Loucy (cell line): ENCODE results near the gene ZMYND8.
A peak's percentile ranks its signal among the peaks of the same experiment; 100 is the strongest.

Source experiments
- H2AFZ ChIP-seq: fragments of 200-600 bp; sonication (generic); 2 replicates; pipeline ENCODE4 v1.6.0; 2016; ENCODE audit warnings: antibody characterized with exemption, mild to moderate bottlenecking, low read length, moderate library complexity
- H3F3A ChIP-seq: fragments of 200-600 bp; 2 replicates; pipeline ENCODE4 v1.6.0; 2016; ENCODE audit warnings: antibody characterized with exemption, low read depth, mild to moderate bottlenecking
- H3K27me3 ChIP-seq: fragments of 200-600 bp; sonication (generic); 2 replicates; pipeline ENCODE4 v1.6.1; 2014; ENCODE audit warnings: low read length, mild to moderate bottlenecking; ENCODE audit not compliant: insufficient read depth, poor library complexity, severe bottlenecking
- H3K36me3 ChIP-seq: fragments of 200-600 bp; sonication (generic); 2 replicates; pipeline ENCODE4 v1.6.1; 2016; ENCODE audit warnings: low read length; ENCODE audit not compliant: insufficient read depth
- H3K4me1 ChIP-seq: fragments of 200-600 bp; sonication (generic); 2 replicates; pipeline ENCODE4 v1.5.1; 2014; ENCODE audit warnings: low read length, mild to moderate bottlenecking; ENCODE audit not compliant: insufficient read depth, poor library complexity, severe bottlenecking
- H3K4me2 ChIP-seq: fragments of 200-600 bp; sonication (generic); 2 replicates; pipeline ENCODE4 v1.6.0; 2014; ENCODE audit warnings: antibody characterized with exemption, low read length, low read depth, mild to moderate bottlenecking; ENCODE audit not compliant: poor library complexity, severe bottlenecking
- H3K4me3 ChIP-seq: fragments of 200-600 bp; sonication (generic); 2 replicates; pipeline ENCODE4 v1.5.1; 2014; ENCODE audit warnings: low read length, mild to moderate bottlenecking, mixed read lengths; ENCODE audit not compliant: poor library complexity, severe bottlenecking
- H3K79me2 ChIP-seq: fragments of 200-600 bp; sonication (generic); 2 replicates; pipeline ENCODE4 v1.6.1; 2014; ENCODE audit warnings: low read length; ENCODE audit not compliant: insufficient read depth
- H3K9ac ChIP-seq: fragments of 200-600 bp; sonication (generic); 2 replicates; pipeline ENCODE4 v1.6.0; 2014; ENCODE audit warnings: mild to moderate bottlenecking, low read depth, low read length, moderate library complexity; ENCODE audit not compliant: poor library complexity, severe bottlenecking
- H3K9me2 ChIP-seq: fragments of 200-600 bp; sonication (generic); replicated peaks from 2 replicates; pipeline ENCODE4 v1.6.1; 2016; ENCODE audit warnings: low read depth, low read length, mixed read lengths
- H3K9me3 ChIP-seq: fragments of 200-600 bp; sonication (generic); 2 replicates; pipeline ENCODE4 v1.6.1; 2014; ENCODE audit warnings: mild to moderate bottlenecking, antibody characterized with exemption, low read length, low read depth; ENCODE audit not compliant: insufficient read depth
- H4K20me1 ChIP-seq: fragments of 200-600 bp; sonication (generic); 2 replicates; pipeline ENCODE4 v1.6.0; 2014; ENCODE audit warnings: antibody characterized with exemption, low read length, mild to moderate bottlenecking; ENCODE audit not compliant: insufficient read depth, poor library complexity, severe bottlenecking
- CTCF ChIP-seq: fragments of 200-600 bp; sonication (generic); conservative IDR thresholded peaks from 2 replicates; pipeline ENCODE4 v1.5.1; 2014; ENCODE audit warnings: mild to moderate bottlenecking, antibody characterized with exemption, low read length
- EZH2phosphoT487 ChIP-seq: fragments of 200-600 bp; IDR thresholded peaks from 2 replicates; pipeline ENCODE4 v1.6.1; 2018; ENCODE audit warnings: antibody characterized with exemption, mild to moderate bottlenecking, moderate library complexity, borderline replicate concordance

ZMYND8 gene

DNA sequence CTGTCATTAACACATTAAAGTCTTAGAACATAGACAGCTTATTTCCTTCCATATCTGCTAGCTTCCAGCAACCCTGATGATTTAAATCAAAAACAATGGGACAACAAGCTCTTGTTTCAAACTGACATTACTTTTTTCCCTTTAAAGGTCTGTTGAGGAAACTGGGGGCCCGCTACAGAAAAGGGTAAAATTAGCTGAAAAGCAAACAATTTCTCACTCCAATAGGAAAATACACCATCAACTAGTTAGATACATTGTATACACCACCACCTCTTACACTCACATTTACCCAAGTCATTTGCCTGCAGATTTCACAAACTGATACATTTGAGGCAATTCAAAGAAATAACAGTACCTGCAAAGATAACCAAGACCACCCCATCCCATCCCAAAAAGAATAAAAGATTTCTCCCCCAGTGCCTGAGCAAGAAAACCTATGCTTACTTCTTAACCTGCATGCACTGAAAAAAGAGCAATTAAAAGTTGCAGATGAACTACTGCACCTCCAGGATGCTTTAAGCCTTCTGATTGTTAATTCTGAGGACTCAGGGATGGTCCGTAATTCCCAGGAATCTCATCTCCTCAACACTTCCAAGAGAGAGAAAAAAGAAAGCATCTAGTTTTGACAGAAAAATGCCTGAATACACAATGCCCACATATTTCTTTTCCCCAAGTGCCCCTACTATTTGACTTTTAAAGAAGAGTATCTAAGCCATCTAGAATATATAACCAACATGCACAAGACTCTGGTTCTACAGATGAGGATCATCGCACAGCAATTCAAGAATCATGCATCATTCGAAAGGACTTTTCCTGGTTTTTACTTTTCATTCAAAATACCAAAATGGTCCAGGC, 5.6 kb downstream of the ZMYND8 start:
- TF ChIP-seq EZH2phosphoT487 (no peak), CTCF (no peak)
- peaks cover 36% of the 10 kb centered on the region; the same call in 1 of the 2 replicates for H3K36me3 ChIP-seq
- H3K4me2 ChIP-seq, result peak overlapping the region; percentile 94
- no peaks in the 10 kb centered on the region for H3K27me3 ChIP-seq
- no peaks in the 10 kb centered on the region for H3K9me3 ChIP-seq
- H3K79me2 ChIP-seq, result peaks cover 100% of the 10 kb centered on the region
- H3K9me2 ChIP-seq, result no peaks in the 10 kb centered on the region
- no peak overlapping the region for H2AFZ ChIP-seq
- peak overlapping the region; percentile 85 for H3K4me3 ChIP-seq
- H3F3A ChIP-seq, result no peaks in the 10 kb centered on the region
- peaks cover 77% of the 10 kb centered on the region for H3K4me1 ChIP-seq
- H4K20me1 ChIP-seq, result peaks cover 81% of the 10 kb centered on the region
- peak overlapping the region; percentile 99 for H3K9ac ChIP-seq

DNA sequence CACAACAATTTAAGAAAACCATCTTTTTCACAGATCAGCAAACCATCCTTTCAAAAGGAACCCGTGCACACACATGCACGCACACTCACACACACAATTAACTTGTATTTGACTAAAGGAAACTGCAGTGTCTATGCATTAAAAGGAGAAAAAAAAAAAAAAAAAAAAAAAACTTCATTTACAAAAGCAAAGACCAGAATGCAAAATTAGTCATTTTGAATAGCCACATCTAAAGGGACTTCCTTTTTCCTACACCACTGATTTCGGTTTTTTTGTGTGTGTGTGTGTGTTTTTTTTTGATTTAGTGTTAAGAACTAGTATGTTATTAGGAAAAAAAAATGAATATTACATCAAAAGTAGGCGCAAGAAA, 6.3 kb downstream of the ZMYND8 start:
- Histone ChIP-seq H2AFZ (no peak overlapping the region), H3K9ac (peak overlapping the region; percentile 99), H3K9me2 (no peaks in the 10 kb centered on the region), H3K4me2 (peak overlapping the region; percentile 94), H3F3A (no peaks in the 10 kb centered on the region), H3K79me2 (peaks cover 100% of the 10 kb centered on the region), H3K9me3 (no peaks in the 10 kb centered on the region), H4K20me1 (peaks cover 81% of the 10 kb centered on the region), H3K27me3 (no peaks in the 10 kb centered on the region), H3K4me3 (peak overlapping the region; percentile 85), H3K36me3 (peaks cover 39% of the 10 kb centered on the region; the same call in 1 of the 2 replicates), H3K4me1 (peaks cover 75% of the 10 kb centered on the region)
- TF ChIP-seq EZH2phosphoT487, result no peak
- no peak for TF ChIP-seq CTCF

DNA sequence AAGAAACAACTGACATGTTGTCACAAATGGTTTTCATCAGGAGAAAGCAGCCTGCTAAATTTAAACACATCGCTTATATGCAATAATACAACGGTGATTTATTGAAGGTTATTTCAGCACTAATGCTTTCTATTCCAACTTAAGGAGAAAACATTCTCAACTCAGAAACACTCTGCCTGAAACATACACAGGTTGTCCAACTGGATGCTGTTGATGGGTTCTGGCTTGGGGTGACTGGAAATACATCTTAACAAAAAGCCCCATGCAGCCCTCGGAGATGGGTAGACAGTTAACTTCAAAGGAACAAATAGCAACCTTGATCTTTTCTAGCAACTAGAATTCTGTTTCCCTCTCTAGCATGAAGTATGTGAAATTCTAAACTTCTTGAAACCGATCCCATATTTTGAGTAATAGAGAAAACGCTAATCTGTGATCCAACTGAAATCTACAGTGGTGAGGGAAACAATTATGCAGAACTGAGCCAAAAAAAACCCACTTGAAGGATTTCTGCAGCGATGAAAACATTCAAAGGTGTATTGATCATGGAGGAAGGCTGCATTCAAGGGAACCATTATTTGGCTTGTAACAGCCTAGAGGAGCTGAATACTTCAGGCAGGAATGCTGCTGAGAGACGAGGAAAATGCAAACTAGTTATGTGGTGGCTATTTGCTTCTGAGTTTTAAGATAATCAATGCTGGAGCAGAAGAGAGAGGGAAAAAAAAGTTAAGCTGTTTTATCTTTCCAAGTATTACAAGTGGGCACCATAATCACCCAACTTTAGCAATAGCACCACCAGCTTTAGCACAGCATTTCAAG, 6.9 kb downstream of the ZMYND8 start:
- Histone ChIP-seq H3F3A (no peaks in the 10 kb centered on the region), H3K4me3 (peak overlapping the region; percentile 85), H3K79me2 (peaks cover 100% of the 10 kb centered on the region), H3K4me2 (peak overlapping the region; percentile 94), H3K9me3 (no peaks in the 10 kb centered on the region), H3K36me3 (peaks cover 42% of the 10 kb centered on the region; the same call in 1 of the 2 replicates), H3K27me3 (no peaks in the 10 kb centered on the region), H3K9me2 (no peaks in the 10 kb centered on the region), H2AFZ (no peak overlapping the region), H4K20me1 (peaks cover 84% of the 10 kb centered on the region), H3K9ac (peak overlapping the region; percentile 99), H3K4me1 (peaks cover 69% of the 10 kb centered on the region)
- TF ChIP-seq EZH2phosphoT487, result no peak
- no peak for TF ChIP-seq CTCF
